GM13976 (cell line): ENCODE data around the gene SCYGR3.

Experiments
- DNase-seq: peaks from one replicate; pipeline ENCODE4 v3.0.0; 2012; ENCODE audit warnings: low spot score
- CTCF ChIP-seq: IDR thresholded peaks from 2 replicates; pipeline ENCODE4 v1.5.1; 2012; ENCODE audit warnings: borderline replicate concordance, mild to moderate bottlenecking; ENCODE audit not compliant: insufficient read depth; ENCODE audit errors: extremely low read depth, missing control alignments, control extremely low read depth
- in situ Hi-C: fragments of 300-500 bp; cut with MboI; formaldehyde crosslinking; loops from one replicate; pipeline ENCODE4 v1.12.0; 2022; ENCODE audit warnings: low sequenced_read_pairs, mixed read lengths, inconsistent platforms; ENCODE audit not compliant: unreplicated experiment

Gene SCYGR3

GRCh38 chr2:227614740-227615139, at the start of gene SCYGR3:
TSS of gene SCYGR3 (minus strand) at chr2:227614840. CDS start at chr2:227614840, 0 bp downstream.
- DNase-seq: no peak
- in situ Hi-C loops: no loop called here
- no peak for TF ChIP-seq CTCF

- no peak for DNase-seq
- in situ Hi-C loops: loop anchor here (10.0 kb wide), 1 partner anchor 203 kb away; no protein-coding TSS in a partner anchor
- TF ChIP-seq CTCF: no peak
Observed at GRCh38 chr2:227661827-227662226, 47.2 kb upstream of the SCYGR3 start.

GRCh38 chr2:227661025-227661649, 46.5 kb upstream of the SCYGR3 start:
- TF ChIP-seq CTCF: no peak
- DNase-seq: no peak
- in situ Hi-C loops: loop anchor here (10.0 kb wide), 1 partner anchor 204 kb away; no protein-coding TSS in a partner anchor

- TF ChIP-seq CTCF: no peak
- no peak for DNase-seq
- in situ Hi-C loops: no loop called here
Observed at GRCh38 chr2:227657199-227657845, 42.7 kb upstream of the SCYGR3 start.

GRCh38 chr2:227655454-227655853, 40.8 kb upstream of the SCYGR3 start:
- in situ Hi-C loops: no loop called here
- DNase-seq: no peak

GRCh38 chr2:227654426-227654825, 39.8 kb upstream of the SCYGR3 start:
- no peak for DNase-seq
- in situ Hi-C loops: no loop called here
- no peak for TF ChIP-seq CTCF

More at GRCh38 chr2:227655454-227655853, 40.8 kb upstream of the SCYGR3 start:
- TF ChIP-seq CTCF: no peak

GRCh38 chr2:227653419-227653818, 38.8 kb upstream of the SCYGR3 start:
- no peak for DNase-seq
- TF ChIP-seq CTCF: no peak
- in situ Hi-C loops: no loop called here
